GM18951 (cell line): ENCODE data around the gene ITGA11.

ENCODE experiments used
- POLR2A ChIP-seq: IDR thresholded peaks from 4 replicates; pipeline ENCODE4 v1.6.1; 2011; ENCODE audit warnings: mild to moderate bottlenecking; ENCODE audit not compliant: insufficient read length, insufficient read depth; ENCODE audit errors: extremely low read depth
- in situ Hi-C: fragments of 300-500 bp; cut with MboI; formaldehyde crosslinking; loops from one replicate; pipeline ENCODE4 v1.12.0; 2022; ENCODE audit warnings: low sequenced_read_pairs, mixed read lengths, inconsistent platforms; ENCODE audit not compliant: unreplicated experiment

ITGA11 gene

GRCh38 chr15:68441045-68441743, 9.2 kb upstream of the ITGA11 start:
- no peak for TF ChIP-seq POLR2A
- in situ Hi-C loops, result no loop called here

DNA sequence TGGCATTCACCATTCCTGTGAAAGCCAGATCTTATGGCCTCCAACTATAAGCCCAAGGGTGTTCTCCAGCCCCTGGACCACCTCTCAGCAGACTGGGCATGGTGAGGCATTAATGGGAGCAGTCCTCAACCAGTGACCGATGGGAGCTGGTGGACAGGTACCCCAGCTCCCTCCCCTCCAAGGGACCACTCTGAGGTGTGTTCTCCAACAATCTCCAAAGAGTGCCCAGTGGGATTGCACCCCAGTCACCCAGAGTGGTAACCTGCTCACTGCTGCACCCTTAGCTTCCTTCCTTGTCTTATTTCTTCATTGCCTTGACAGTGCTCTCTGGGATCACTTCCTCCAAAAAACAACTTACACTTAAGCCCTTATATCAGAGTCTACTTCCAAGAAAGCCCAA, 8.2 kb upstream of the ITGA11 start:
- in situ Hi-C loops, result no loop called here
- TF ChIP-seq POLR2A, result no peak

GRCh38 chr15:68439506-68439905, 7.5 kb upstream of the ITGA11 start:
- TF ChIP-seq POLR2A, result no peak
- in situ Hi-C loops, result no loop called here

DNA sequence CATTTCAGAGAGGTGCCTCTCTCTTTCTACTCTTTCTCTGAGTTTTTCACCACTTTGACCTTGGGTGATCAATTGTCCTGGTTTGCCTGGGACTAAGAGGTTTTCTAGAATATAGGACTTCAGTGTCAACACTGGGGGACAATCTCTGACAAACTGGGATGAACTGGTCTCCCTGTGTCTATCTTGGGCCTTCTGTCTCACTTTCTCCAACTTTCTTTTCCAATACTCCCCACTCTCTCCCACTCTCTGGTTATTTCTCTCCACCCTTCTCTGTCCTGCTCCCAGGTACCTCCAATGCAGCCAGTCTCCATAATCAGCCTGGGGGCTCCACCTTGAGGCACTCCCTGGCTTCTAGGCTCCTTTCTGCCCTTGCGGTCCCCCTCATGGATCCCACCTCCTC, 4.7 kb upstream of the ITGA11 start:
- in situ Hi-C loops, result no loop called here
- no peak for TF ChIP-seq POLR2A

DNA sequence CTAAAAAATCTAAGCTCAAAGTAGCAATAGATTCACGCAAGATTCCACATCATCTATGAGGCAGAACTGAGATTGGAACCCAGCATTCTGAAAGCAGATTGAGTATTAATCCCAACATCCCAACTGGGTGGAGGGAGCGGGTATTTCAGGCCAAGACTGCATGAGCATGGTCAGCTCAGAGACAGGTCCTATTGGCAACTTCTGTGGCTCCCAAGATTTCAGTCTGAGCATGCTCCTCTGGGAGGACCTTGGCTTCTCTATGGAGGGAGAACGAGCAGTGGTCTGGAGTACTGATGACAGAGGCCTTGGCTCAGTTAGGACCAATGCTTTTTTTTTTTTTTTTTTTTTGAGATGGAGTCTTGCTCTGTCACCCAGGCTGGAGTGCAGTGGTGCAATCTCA, 4.0 kb upstream of the ITGA11 start:
- TF ChIP-seq POLR2A, result no peak
- in situ Hi-C loops, result no loop called here

DNA sequence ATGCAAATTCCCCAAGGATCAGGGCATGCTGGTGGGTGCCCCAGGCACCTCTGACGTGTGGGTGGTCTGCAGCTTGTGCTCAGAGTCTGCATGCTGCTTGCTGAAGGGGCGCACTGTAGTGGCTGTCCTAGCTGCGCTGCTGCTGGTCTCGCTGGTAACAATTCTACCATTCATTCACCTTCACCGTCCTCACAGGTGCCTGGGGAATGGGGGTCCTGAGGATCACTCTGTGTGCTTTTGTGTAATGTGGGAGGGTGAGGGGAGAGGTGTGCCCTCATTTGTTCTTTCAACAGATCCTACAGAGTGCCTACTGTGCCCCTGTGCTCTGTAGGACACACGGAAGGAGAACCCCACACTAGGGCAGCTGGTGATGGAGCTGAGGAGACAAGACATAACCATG, 2.1 kb upstream of the ITGA11 start:
- no peak for TF ChIP-seq POLR2A

GRCh38 chr15:68433551-68433950, 1.6 kb upstream of the ITGA11 start:
- TF ChIP-seq POLR2A, result no peak
- in situ Hi-C loops, result no loop called here

More for the DNA sequence above, 2.1 kb upstream of the ITGA11 start:
- in situ Hi-C loops, result no loop called here

- in situ Hi-C loops, result no loop called here
- TF ChIP-seq POLR2A, result no peak
Observed at GRCh38 chr15:68432441-68433064, 590 bp upstream of the ITGA11 start.

GRCh38 chr15:68431037-68431791, 749 bp downstream of the ITGA11 start:
- TF ChIP-seq POLR2A, result no peak
- in situ Hi-C loops, result no loop called here

DNA sequence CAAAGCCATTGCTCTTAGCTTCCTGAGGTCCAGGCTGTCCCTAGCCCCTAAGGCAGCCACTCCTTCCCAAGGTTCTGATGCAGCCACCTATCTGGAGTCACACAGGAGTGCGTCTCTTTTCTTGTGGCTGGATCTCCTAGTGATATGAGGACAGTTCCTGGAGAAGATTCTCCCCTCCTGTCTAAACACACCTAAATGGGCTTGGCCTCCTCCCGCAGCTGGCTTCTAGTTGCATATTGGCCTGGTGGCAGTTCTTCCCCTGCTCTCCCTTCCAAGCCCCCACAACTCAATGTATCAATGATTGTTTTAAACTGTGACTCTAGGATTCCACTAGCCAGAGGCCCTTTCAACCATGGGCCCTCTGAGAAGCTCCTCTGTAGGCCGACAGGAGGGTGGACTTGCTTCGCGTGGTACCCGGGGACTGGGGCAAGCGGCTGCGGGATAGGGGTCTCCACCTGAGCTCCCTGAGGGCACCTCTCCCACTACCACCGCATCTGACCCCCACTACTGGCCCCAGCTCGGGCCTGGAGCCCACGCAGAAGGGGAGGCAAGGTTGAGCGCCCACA, 1.4 kb downstream of the ITGA11 start:
- TF ChIP-seq POLR2A, result no peak
- in situ Hi-C loops, result no loop called here

DNA sequence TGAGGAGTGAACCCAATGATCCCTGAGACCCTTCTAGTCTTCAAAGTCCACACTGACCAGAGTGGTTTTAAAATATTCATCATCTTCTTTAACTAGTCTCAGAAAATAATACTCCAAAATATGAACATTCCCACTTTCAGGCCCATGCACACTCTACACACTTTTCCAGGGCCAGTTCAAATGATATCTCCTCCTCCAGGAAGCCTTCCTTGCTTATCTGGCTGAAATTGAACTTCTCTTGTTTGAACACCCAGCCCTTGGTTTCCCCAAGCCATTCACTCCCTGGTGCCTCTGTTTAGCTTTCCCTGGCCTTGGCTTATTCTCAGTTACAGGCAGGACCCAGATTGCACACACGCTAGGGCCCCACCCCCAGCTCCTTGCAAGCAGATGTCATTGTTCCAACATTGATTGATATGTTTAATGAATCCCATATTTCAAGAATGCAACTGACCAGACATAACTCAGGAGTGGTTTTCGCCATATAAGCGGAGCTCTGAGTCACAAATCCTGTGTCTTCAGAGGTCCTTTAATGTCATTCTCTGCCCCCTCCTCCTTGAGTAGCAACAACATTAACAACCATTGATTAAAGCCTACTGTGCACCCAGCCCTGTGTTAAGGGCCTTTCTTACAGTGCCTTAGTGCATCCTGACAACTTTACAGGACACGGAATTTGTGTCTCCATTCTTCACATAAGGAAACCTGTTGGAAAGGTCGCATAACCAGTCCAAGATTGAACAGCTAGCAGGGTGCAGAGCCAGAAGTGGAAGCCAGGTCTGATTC, 2.1 kb downstream of the ITGA11 start:
- in situ Hi-C loops, result no loop called here
- TF ChIP-seq POLR2A, result no peak

GRCh38 chr15:68428431-68428940, 3.5 kb downstream of the ITGA11 start:
- in situ Hi-C loops, result no loop called here
- no peak for TF ChIP-seq POLR2A

GRCh38 chr15:68427963-68428362, 4.0 kb downstream of the ITGA11 start:
- in situ Hi-C loops, result no loop called here
- TF ChIP-seq POLR2A, result no peak
